NCI-H82 treated with DMSO at 0.1 percent for 48 hours (cell line): ENCODE results near the gene RNF7.
A peak's percentile ranks its signal among the peaks of the same experiment; 100 is the strongest.
"Not testable (repeated sequence)": the region's sequence is repeated elsewhere in the genome, so short reads cannot be mapped to it uniquely, and the experiment has no call there.

Source experiments
- DNase-seq: peaks from one replicate; lab custom pipeline; 2025; ENCODE audit not compliant: unreplicated experiment; lab: John Stamatoyannopoulos, UW

Gene RNF7

GRCh38 chr3:141738022-141738890, at the start of gene RNF7:
RNF7 (plus strand) TSS chr3:141738298; CDS start chr3:141738342, 44 bp downstream.
- peak; percentile 93 for DNase-seq

- DNase-seq, result no peak
Observed at GRCh38 chr3:141690431-141691072, 47.5 kb upstream of the RNF7 start.

GRCh38 chr3:141691471-141691870, 46.6 kb upstream of the RNF7 start:
- DNase-seq, result not testable (repeated sequence)

- not testable (repeated sequence) for DNase-seq
Observed at GRCh38 chr3:141692973-141693372, 45.1 kb upstream of the RNF7 start.

GRCh38 chr3:141699324-141699723, 38.8 kb upstream of the RNF7 start:
- DNase-seq, result no peak

GRCh38 chr3:141699897-141700296, 38.2 kb upstream of the RNF7 start:
- DNase-seq, result no peak

GRCh38 chr3:141703367-141703766, 34.7 kb upstream of the RNF7 start:
- not testable (repeated sequence) for DNase-seq

- no peak for DNase-seq
Observed at GRCh38 chr3:141707741-141708203, 30.3 kb upstream of the RNF7 start.

GRCh38 chr3:141708367-141708766, 29.7 kb upstream of the RNF7 start:
- DNase-seq, result no peak

- no peak for DNase-seq
Observed at GRCh38 chr3:141709126-141709770, 28.9 kb upstream of the RNF7 start.

GRCh38 chr3:141710121-141710520, 28.0 kb upstream of the RNF7 start:
- no peak for DNase-seq

- DNase-seq, result no peak
Observed at GRCh38 chr3:141710888-141711616, 27.0 kb upstream of the RNF7 start.

GRCh38 chr3:141714671-141715070, 23.4 kb upstream of the RNF7 start:
- DNase-seq, result no peak

- DNase-seq, result no peak
Observed at GRCh38 chr3:141722081-141722480, 16.0 kb upstream of the RNF7 start.

- no peak for DNase-seq
Observed at GRCh38 chr3:141722648-141723047, 15.4 kb upstream of the RNF7 start.

- no peak for DNase-seq
Observed at GRCh38 chr3:141723255-141723654, 14.8 kb upstream of the RNF7 start.

- no peak for DNase-seq
Observed at GRCh38 chr3:141724186-141724585, 13.9 kb upstream of the RNF7 start.

GRCh38 chr3:141725036-141725435, 13.1 kb upstream of the RNF7 start:
- DNase-seq, result no peak

- DNase-seq, result no peak
Observed at GRCh38 chr3:141726483-141726882, 11.6 kb upstream of the RNF7 start.

GRCh38 chr3:141728355-141728892, 9.7 kb upstream of the RNF7 start:
- DNase-seq, result no peak

GRCh38 chr3:141729240-141729639, 8.9 kb upstream of the RNF7 start:
- DNase-seq, result no peak
